ENCODE results near the gene KRTAP10-6.
"Not testable (repeated sequence)": the region's sequence is repeated elsewhere in the genome, so short reads cannot be mapped to it uniquely, and the experiment has no call there.

KRTAP10-6 gene

DNA sequence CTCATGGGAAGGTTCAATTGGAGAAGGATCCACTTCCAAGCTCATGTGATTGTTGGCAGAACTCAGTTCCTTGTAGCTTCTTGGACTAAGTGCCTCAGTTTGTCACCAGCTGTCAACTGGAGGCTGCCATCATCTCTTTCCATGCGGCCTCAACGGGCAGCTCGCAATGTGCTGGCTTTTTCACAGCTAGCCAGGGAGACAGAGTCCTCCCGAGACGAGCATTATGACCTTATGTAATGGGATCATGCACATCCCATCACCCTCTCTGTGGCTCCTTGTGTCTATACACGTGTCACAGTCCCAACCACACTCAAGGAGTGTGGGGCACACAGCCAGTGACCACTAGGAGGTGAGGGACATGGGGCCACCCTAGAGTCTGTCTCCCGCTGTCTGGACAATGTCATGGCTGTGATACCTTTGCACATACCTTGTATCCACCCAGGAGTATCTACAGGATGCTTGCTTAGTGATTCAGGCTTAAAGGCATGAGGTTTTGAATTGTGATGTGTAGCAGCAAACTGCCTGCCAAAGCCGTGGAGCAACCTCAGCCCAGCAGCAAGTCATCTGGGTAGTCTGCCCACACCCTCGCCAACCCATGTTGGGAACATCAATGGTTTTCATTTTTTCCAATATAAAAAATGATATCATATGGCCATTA, 3.9 kb upstream of the KRTAP10-6 start:
- no peak overlapping the region for H3K4me3 ChIP-seq (ENCODE audit: low read depth, low read length)
- no peak for DNase-seq (ENCODE audit: low read depth)
- TF ChIP-seq, protein P1, sequence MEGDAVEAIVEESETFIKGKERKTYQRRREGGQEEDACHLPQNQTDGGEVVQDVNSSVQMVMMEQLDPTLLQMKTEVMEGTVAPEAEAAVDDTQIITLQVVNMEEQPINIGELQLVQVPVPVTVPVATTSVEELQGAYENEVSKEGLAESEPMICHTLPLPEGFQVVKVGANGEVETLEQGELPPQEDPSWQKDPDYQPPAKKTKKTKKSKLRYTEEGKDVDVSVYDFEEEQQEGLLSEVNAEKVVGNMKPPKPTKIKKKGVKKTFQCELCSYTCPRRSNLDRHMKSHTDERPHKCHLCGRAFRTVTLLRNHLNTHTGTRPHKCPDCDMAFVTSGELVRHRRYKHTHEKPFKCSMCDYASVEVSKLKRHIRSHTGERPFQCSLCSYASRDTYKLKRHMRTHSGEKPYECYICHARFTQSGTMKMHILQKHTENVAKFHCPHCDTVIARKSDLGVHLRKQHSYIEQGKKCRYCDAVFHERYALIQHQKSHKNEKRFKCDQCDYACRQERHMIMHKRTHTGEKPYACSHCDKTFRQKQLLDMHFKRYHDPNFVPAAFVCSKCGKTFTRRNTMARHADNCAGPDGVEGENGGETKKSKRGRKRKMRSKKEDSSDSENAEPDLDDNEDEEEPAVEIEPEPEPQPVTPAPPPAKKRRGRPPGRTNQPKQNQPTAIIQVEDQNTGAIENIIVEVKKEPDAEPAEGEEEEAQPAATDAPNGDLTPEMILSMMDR (IDR thresholded peaks at IDR 0.05; ENCODE audit: insufficient read depth, low read depth, low read length, missing control alignments), result no peak

DNA sequence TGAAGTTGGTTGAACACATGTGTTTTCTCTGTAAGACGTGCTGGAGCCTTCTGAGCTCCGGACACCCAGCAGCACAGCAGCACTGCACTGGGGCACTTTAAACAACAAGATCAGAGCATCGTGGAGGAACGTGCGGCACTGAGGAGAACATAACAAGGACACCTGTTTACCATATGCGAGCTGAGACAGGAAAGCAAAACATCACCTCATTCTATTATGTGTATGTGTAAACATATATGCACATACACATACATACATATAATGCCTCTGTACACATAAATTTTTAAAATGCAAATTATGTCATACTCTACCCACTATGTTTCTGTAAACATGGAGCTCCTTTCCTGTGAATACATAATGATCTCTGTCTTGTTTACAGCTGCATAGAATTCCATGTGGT, 3.2 kb upstream of the KRTAP10-6 start:
- no peak for DNase-seq (ENCODE audit: low read depth)
- H3K4me3 ChIP-seq (ENCODE audit: low read depth, low read length), result no peak overlapping the region
- TF ChIP-seq, protein P1 (IDR thresholded peaks at IDR 0.05; ENCODE audit: insufficient read depth, low read depth, low read length, missing control alignments), result no peak

DNA sequence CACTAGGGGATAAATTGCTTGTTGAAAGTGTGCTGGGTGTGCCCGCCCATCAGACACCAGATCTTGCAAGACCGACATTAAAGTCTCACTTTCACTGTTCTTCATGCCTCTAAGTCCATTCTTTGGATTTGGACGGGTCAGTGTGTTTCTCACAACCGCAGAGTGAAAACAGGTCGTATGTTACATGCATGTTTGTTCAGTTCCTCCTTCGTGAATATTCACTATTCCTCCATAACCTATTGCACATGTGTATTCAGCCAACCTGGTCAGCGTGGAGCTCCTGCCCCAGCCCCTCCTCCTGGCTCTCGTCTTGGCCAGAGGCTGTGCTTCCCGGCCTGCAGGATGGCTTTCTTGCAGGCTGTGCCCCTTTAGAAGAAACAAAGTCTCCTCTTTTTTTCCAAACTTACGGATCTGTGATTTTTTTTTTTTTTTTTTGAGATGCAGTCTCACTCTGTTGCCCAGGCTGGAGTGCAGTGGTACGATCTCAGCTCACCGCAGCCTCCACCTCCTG, 2.2 kb upstream of the KRTAP10-6 start:
- DNase-seq (ENCODE audit: low read depth), result no peak
- no peak overlapping the region for H3K4me3 ChIP-seq (ENCODE audit: low read depth, low read length)
- TF ChIP-seq, protein P1 (IDR thresholded peaks at IDR 0.05; ENCODE audit: insufficient read depth, low read depth, low read length, missing control alignments), result no peak

DNA sequence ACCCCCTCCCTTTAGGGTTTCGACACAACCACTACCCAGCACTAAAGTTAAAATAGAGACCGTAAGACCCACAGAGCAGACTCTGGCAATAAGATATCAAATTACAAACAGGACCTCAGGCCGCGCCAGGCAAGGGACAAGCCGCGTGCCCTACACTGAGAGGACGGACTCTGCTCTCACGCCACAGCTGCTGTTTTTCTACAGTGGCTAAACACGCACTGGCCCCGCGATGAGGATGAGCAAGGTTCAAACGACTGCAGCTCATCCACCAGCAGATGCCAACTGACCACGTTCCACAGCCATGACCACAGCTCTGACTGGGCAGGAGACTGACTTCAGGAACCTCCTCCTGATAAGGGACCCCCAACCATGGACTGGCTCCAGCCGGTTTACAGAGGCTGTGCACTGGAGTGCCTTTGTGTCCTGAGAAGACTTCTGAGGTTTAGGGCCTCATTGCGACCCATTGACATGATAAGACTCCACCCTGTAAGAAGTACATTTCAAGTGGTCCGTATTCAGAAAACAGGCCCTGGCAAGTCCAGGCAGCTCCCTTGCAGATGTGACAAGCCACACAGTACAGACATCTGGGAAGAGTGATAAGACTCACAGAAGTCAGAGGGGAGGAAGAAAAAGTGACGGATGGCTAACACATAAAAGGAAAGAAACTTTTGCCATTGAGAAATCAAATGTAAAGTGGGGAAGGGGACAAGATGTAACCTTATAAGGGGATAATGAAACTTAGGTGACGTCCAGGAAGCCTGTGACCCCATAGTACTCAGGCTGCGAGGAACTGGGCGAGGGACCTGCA, 1.5 kb upstream of the KRTAP10-6 start:
- no peak overlapping the region for H3K4me3 ChIP-seq (ENCODE audit: low read depth, low read length)
- DNase-seq (ENCODE audit: low read depth), result no peak
- TF ChIP-seq, protein P1 (IDR thresholded peaks at IDR 0.05; ENCODE audit: insufficient read depth, low read depth, low read length, missing control alignments), result no peak

DNA sequence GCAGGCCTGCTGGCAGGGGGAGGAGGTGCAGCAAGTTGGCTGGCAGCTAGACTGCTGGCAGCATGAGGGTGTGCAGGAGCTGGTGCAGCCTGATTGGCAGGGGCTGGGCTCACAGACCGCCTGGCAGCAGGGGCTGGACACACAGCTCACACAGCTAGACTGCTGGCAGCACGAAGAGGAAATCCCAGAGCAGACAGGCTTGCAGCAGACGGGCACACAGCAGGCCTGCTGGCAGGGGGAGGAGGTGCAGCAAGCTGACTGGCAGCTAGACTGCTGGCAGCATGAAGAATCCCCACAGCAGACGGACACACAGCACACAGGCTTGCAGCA, 539 bp downstream of the KRTAP10-6 start:
- DNase-seq (ENCODE audit: low read depth); H3K4me3 ChIP-seq (ENCODE audit: low read depth, low read length): not testable (repeated sequence)

DNA sequence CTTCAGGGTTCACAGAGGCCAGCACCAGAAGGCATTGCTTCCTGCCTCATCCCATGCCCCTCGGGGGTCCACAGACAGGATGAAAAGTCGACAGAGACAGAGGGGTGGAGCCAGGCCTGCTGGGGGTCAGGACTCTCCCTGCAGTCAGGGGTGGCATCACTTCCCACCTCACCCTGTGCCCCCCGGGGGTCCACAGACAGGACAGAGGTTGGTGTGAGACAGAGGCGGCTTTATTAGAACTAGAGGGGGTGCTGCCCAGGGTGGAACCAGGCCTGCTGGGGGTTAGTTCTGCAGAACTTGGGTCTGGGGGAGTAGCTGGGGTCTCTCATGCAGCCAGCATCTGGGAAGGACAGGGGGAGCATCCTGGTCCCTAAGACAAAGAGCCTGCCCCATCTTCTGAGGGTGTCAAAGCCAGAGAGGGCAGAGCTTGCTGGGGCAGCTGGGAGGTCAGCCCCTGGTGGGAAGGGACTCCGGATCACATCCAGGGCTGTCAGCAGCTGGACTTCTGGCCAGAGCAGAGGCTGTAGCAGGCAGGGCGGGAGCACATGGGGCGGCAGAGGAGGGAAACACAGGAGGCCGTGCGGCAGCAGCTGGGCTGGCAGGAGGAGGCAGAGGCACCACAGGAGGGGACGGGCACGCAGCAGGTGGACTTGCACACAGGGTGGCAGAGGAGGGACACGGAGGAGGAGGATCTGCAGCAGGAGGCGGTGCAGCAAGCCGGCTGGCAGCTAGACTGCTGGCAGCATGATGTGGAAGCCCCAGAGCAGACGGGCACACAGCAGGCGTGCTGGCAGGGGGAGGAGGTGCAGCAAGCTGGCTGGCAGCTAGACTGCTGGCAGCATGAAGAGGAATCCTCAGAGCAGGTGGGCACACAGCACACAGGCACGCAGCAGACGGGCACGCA, 1.2 kb downstream of the KRTAP10-6 start:
- H3K4me3 ChIP-seq (ENCODE audit: low read depth, low read length); DNase-seq (ENCODE audit: low read depth): not testable (repeated sequence)

DNA sequence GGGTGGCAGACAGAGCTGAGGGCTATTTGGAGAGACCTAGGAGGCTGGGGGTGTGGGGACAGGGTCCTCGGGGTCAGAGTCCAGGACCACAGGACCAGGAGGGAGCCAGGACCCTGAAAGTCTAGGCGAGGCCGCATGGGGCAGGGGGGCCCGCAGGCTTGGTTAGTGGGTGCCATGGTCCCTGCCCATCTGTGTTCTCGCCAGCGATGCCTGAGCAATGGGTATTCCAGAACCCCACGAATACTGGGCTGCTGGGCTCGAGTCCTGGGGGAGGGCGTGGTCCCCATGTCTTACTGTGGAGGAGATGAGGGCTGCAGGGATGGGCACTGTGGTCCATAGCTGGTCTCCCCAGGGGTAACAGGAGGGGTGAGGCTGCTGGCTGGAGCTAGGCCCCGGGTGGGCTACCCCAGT, 2.0 kb downstream of the KRTAP10-6 start:
- DNase-seq (ENCODE audit: low read depth), result no peak
- H3K4me3 ChIP-seq (ENCODE audit: low read depth, low read length), result no peak overlapping the region
- TF ChIP-seq, protein P1 (IDR thresholded peaks at IDR 0.05; ENCODE audit: insufficient read depth, low read depth, low read length, missing control alignments), result no peak
